Activated CD4-positive, alpha-beta T cell treated with anti-CD3 and anti-CD28 coated beads, Interleukin-2, amount 50 U/mL, for 48 hours (primary cell): ENCODE measurements around the gene SRR.

Experiments
- DNase-seq, 2 experiments: peaks; one replicate each; pipeline ENCODE4 v3.0.0-alpha.2; 2020

Gene SRR

GRCh38 chr17:2373179-2373578 lies 69.4 kb downstream of the SRR start:
- DNase-seq, result no peak
